ENCODE data around the gene POC1A.

The POC1A gene

GRCh38 chr3:52093756-52094545 lies 60.3 kb downstream of the POC1A start:
- TF ChIP-seq CTCF (IDR thresholded peaks at IDR 0.05) = no peak

GRCh38 chr3:52092891-52093290 lies 61.3 kb downstream of the POC1A start:
- TF ChIP-seq CTCF (IDR thresholded peaks at IDR 0.05) = no peak

DNA sequence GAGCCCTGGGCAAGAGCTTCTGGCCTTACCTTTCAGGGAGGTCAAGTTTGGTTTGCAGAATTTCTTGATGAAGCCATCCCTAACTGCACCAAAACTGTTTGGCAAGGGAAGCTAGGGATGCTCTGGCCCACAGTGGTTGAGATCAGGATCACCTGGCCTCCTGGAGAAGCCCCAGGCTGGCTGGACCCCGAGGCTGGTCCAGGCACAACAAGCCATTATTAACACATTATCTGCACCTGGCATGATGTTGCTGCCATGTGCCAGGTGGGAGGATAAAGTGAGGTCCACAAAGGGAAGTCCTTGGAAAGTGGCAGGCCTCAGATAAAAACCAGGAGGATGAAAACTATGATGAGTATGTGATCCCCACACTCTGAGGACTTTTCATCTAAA lies 62.0 kb downstream of the POC1A start:
- no peak for TF ChIP-seq CTCF (IDR thresholded peaks at IDR 0.05)

GRCh38 chr3:52091586-52092270 lies 62.5 kb downstream of the POC1A start:
- no peak for TF ChIP-seq CTCF (IDR thresholded peaks at IDR 0.05)

DNA sequence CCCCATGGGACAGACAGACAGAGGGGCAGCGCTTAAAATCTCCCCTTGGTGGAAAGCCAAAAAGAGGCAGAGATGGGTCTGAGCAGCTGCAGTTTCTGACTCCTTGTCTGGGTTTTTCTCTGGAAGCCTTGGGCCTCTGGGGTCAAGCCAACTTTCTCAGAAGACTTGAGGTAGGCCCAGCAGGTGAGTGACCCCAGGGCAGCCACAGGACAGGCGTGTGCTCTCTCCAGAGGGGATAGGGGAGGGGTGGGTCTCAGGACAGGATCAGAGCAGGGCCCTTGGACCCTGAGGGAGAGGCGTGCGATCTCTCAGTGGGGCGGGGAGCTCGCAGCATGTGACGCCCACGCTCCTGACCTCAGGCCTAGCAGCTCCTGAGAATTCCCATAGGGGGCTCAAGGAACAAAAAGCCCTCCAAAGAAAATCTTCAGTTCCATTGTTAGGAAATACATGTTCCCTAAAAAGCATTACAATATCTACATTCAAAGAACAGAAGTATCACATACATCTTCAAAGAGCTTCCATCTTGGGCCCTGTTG lies 63.2 kb downstream of the POC1A start:
- no peak for TF ChIP-seq CTCF (IDR thresholded peaks at IDR 0.05)

- no peak for TF ChIP-seq CTCF (IDR thresholded peaks at IDR 0.05)
These were observed 63.9 kb downstream of the POC1A start for GRCh38 chr3:52090131-52090932.

GRCh38 chr3:52089691-52090090 lies 64.5 kb downstream of the POC1A start:
- no peak for TF ChIP-seq CTCF (IDR thresholded peaks at IDR 0.05)

Data from LNCAP (cell line).